ENCODE results near the gene ADCYAP1R1. TPM values are rescaled to one million over a fixed set of nuclear protein-coding genes. Genes with fewer than 3 reads are reported as not detected.

ADCYAP1R1 gene
- total and polyA plus RNA-seq, 10 donors, result 0.04 to 5.6 (median 0.50) TPM

DNA sequence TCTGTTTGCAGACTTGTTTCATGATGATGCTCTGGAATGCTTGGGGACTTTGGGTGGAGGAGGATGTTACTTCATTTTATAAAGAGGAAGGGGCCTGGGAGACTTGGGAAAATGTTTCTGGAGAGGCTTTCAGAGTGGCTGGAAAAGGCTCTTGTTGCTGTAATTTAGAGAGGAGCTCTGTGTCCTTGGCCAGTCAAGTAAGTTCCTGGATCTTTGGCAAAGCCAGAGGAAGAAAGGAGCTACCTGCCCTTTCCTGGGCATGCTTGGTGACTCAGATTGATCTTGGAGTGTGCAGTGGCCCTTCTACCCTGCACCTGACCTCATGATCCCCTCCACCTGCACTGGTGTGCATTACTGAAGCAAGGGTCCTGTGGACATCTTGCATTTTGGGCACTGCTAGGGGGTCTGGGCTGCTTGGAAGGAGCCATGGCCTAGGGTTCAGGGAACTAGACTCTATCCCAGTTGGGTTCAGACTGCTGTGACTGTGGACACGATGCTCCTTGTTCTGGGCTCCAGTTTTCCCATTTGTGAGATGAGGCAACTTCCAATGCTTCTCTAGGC is 56.1 kb downstream of the ADCYAP1R1 start:
- Histone ChIP-seq H3K36me3 (no peaks in the 10 kb centered on the region), H3K4me1 (no peaks in the 10 kb centered on the region), H3K27ac (no peak overlapping the region), H3K9me3 (no peaks in the 10 kb centered on the region), H3K4me3 (no peak overlapping the region), H3K27me3 (replicated peaks in 1 of 7) (peaks cover 0 to 5% (median 0%) of the 10 kb centered on the region in 7 donors)
- DNase-seq, result no peak
- TF ChIP-seq, protein P1, sequence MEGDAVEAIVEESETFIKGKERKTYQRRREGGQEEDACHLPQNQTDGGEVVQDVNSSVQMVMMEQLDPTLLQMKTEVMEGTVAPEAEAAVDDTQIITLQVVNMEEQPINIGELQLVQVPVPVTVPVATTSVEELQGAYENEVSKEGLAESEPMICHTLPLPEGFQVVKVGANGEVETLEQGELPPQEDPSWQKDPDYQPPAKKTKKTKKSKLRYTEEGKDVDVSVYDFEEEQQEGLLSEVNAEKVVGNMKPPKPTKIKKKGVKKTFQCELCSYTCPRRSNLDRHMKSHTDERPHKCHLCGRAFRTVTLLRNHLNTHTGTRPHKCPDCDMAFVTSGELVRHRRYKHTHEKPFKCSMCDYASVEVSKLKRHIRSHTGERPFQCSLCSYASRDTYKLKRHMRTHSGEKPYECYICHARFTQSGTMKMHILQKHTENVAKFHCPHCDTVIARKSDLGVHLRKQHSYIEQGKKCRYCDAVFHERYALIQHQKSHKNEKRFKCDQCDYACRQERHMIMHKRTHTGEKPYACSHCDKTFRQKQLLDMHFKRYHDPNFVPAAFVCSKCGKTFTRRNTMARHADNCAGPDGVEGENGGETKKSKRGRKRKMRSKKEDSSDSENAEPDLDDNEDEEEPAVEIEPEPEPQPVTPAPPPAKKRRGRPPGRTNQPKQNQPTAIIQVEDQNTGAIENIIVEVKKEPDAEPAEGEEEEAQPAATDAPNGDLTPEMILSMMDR (IDR thresholded peaks at IDR 0.05 in 8 of 11, conservative IDR thresholded peaks at IDR 0.05 in 3 of 11), result no peak
- TF ChIP-seq POLR2AphosphoS5 (IDR thresholded peaks at IDR 0.05) (no peak), POLR2A (IDR thresholded peaks at IDR 0.05) (no peak)
- 67 to 79% (median 71%) methylated on average over 1 of the region's 1 CpG for WGBS, 5 donors
- intact Hi-C loops (cut with DNase I; ENCODE audit: low total_unique reads), result no loop called here

DNA sequence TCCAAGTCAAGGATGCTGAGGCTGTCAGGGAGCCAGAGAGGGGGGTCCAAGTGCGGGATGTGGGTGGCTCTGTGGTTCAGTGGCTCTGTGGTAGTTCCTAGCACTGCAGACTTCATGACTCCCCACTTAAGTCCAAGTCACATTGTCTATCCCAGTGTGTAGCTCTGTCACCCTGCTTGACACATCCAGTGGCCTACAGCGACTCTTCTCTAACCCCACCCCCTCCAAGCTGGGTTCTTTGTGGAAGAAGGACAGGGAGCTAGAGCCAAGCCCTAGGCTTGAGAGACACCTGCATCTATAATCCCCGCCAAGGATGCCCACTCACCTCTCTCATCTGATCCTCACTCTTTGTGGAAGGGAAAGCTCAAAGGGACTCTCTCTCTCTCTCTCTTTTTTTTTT is 57.6 kb downstream of the ADCYAP1R1 start:
- intact Hi-C loops (cut with DNase I; ENCODE audit: low total_unique reads), result no loop called here
- H3K9me3 ChIP-seq, result no peaks in the 10 kb centered on the region
- peaks cover 0 to 5% (median 0%) of the 10 kb centered on the region in 7 donors for H3K27me3 ChIP-seq (replicated peaks in 1 of 7)
- no peak overlapping the region for H3K4me3 ChIP-seq
- no peaks in the 10 kb centered on the region for H3K36me3 ChIP-seq
- TF ChIP-seq POLR2AphosphoS5 (IDR thresholded peaks at IDR 0.05) (no peak), POLR2A (IDR thresholded peaks at IDR 0.05) (no peak)
- TF ChIP-seq, protein P1 (IDR thresholded peaks at IDR 0.05 in 8 of 11, conservative IDR thresholded peaks at IDR 0.05 in 3 of 11), result no peak
- whole genome bisulfite sequencing, 5 donors, result 79 to 93% (median 83%) methylated on average over 3 of the region's 3 CpGs
- DNase-seq, result no peak
- no peaks in the 10 kb centered on the region for H3K4me1 ChIP-seq
- no peak overlapping the region for H3K27ac ChIP-seq

DNA sequence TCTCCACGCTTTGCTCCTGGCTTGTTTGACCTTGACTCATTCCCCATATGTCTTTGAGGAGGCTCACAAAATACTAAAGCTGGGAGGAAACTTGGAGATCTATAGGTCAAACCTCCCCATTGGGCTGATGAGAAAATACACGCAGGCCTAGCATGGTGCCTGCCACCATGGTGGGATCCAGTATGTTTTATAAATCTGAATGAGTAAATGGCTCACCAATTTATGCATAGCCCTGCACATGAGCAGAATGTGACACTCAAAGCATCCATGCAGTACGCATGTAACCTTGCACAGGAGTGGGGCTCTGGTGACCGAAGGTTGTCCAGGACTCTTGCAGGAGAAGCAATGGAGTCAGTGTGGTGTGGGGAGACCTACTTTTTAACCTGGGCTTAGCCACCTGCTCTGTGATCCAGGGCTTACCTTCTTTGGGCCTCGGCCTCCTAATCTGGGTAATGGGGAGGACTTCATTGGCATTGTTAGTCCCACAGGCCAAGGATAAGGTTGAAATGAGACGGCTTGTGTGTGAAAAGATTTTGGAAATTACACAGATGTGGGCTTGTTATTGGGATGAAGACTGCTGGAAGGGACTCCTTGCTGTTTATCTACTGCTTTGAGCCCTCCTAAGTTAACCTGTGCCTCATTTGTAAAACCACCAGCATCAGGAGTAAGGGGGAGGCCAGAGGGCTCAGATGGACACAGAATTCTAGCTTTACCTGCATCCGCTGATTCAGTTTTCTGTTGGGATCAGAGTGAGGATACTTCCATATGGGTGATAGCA is 58.4 kb downstream of the ADCYAP1R1 start:
- no peak overlapping the region for H3K27ac ChIP-seq
- H3K27me3 ChIP-seq (replicated peaks in 1 of 7), result no peaks in the 10 kb centered on the region
- no peak for DNase-seq
- H3K4me3 ChIP-seq, result no peak overlapping the region
- WGBS, 5 donors, result 77 to 90% (median 83%) methylated on average over 7 of the region's 7 CpGs
- TF ChIP-seq POLR2A (IDR thresholded peaks at IDR 0.05), result no peak
- no peak for TF ChIP-seq POLR2AphosphoS5 (IDR thresholded peaks at IDR 0.05)
- TF ChIP-seq, protein P1 (IDR thresholded peaks at IDR 0.05 in 8 of 11, conservative IDR thresholded peaks at IDR 0.05 in 3 of 11), result no peak
- no peaks in the 10 kb centered on the region for H3K36me3 ChIP-seq
- intact Hi-C loops (cut with DNase I; ENCODE audit: low total_unique reads), result no loop called here
- no peaks in the 10 kb centered on the region for H3K9me3 ChIP-seq
- H3K4me1 ChIP-seq, result no peaks in the 10 kb centered on the region

DNA sequence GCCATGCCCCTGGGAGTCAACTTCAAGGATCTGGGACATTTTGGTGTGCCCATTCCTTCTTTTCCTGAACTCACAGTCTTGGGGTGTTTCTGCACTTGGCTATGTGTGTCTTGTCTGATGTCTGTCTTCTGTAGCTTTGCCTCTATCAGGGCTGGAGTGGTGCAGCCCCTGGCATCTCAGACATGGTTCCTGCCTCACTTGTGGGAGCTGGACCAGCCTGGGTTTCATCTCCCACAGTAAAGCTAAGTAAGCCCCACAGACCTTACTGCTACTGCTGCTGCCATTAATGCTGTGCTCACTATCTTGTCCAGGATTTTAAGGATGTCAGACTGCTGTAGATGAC is 59.0 kb downstream of the ADCYAP1R1 start:
- H3K4me1 ChIP-seq, result no peaks in the 10 kb centered on the region
- H3K27me3 ChIP-seq (replicated peaks in 1 of 7), result no peaks in the 10 kb centered on the region
- intact Hi-C loops (cut with DNase I; ENCODE audit: low total_unique reads), result no loop called here
- TF ChIP-seq, protein P1 (IDR thresholded peaks at IDR 0.05 in 8 of 11, conservative IDR thresholded peaks at IDR 0.05 in 3 of 11), result no peak
- TF ChIP-seq POLR2AphosphoS5 (IDR thresholded peaks at IDR 0.05) (no peak), POLR2A (IDR thresholded peaks at IDR 0.05) (no peak)
- no peaks in the 10 kb centered on the region for H3K9me3 ChIP-seq
- no peak overlapping the region for H3K27ac ChIP-seq
- H3K4me3 ChIP-seq, result no peak overlapping the region
- no peaks in the 10 kb centered on the region for H3K36me3 ChIP-seq
- no peak for DNase-seq
